Upper lobe of left lung (tissue), 6 donors: Measurements from ENCODE around the gene NELFB. TPM values are rescaled to one million over a fixed set of nuclear protein-coding genes. Genes with fewer than 3 reads are reported as not detected.
A peak's percentile ranks its signal among the peaks of the same experiment; 100 is the strongest.

Source experiments
- ATAC-seq, 2 donors: fragments of 200-7000 bp; cut with Tn5 transposase; one replicate each; pipeline ENCODE4 v1.9.1; 2022; ENCODE audit warnings: mild to moderate bottlenecking in 2 of 2, moderate library complexity in 2 of 2; ENCODE audit not compliant: low FRiP score in 2 of 2
- DNase-seq, 2 donors: peaks; one replicate each; pipeline ENCODE4 v3.0.0-alpha.2; 2019 to 2020
- H3K27ac ChIP-seq, 4 donors: fragments of 200-600 bp; sonication (generic); one replicate each; pipeline ENCODE4 v1.5.1; 2016 to 2019
- H3K27me3 ChIP-seq, 4 donors: fragments of 200-600 bp; sonication (generic); one replicate each; pipeline ENCODE4 v1.5.1; 2017 to 2019
- H3K36me3 ChIP-seq, 4 donors: fragments of 200-600 bp; sonication (generic); one replicate each; pipeline ENCODE4 v1.5.1; 2016 to 2019
- H3K4me1 ChIP-seq, 4 donors: fragments of 200-600 bp; sonication (generic); one replicate each; pipeline ENCODE4 v1.5.1; 2018 to 2019
- H3K4me3 ChIP-seq, 4 donors: fragments of 200-600 bp; sonication (generic); one replicate each; pipeline ENCODE4 v1.5.1; 2017 to 2019; ENCODE audit warnings: mild to moderate bottlenecking in 2 of 4, moderate library complexity in 1 of 4
- H3K9me3 ChIP-seq, 4 donors: fragments of 200-600 bp; sonication (generic); one replicate each; pipeline ENCODE4 v1.5.1; 2018 to 2019
- EP300 ChIP-seq, 4 donors: sonication (generic); formaldehyde crosslinking; IDR thresholded peaks; one replicate each; pipeline ENCODE4 v1.5.1; 2017; ENCODE audit warnings: antibody characterized with exemption in 4 of 4, control low read depth in 2 of 4
- POLR2A ChIP-seq, 4 donors: fragments of 450-650 bp; IDR thresholded peaks; one replicate each; pipeline ENCODE4 v1.5.1; 2016 to 2017; ENCODE audit warnings: antibody characterized with exemption in 4 of 4, mild to moderate bottlenecking in 2 of 4
- POLR2AphosphoS5 ChIP-seq, 2 donors: sonication (generic); formaldehyde crosslinking; IDR thresholded peaks; one replicate each; pipeline ENCODE4 v1.5.1; 2017; ENCODE audit warnings: antibody characterized with exemption in 2 of 2
- WGBS, 2 donors: methylation state at CpG; one replicate each; pipeline ENCODE4 v1.1.5; 2017 to 2018; 5-methylcytosine and 5-hydroxymethylcytosine counted together
- total RNA-seq, 6 donors: library from RNA; depleted of rRNA in 4 of 6; stranded (reverse); fragments of >200 nt in 4 of 6; gene quantifications; one replicate each; pipeline versions ENCODE4 v1.1.0 to v1.2.1, GENCODE V29; 2016 to 2021
- TF ChIP-seq, protein P1 (sequence below), 6 experiments: fragments of 450-650 bp in 4 of 6; fragments of 200-600 bp in 2 of 6; sonication (generic) in 2 of 6; IDR thresholded peaks; one replicate each; pipeline ENCODE4 v1.5.1; 2016 to 2019; ENCODE audit warnings: antibody characterized with exemption in 6 of 6
- donor health status: DM: no; HTN: no; CAD: no; lungs with moderate emphysema.
- donor health status: DM: no; HTN: yes; CAD: no; lungs with severe emphysema.

Gene NELFB
- total RNA-seq, 6 donors from 2014 or later = 31.8 to 55.6 (median 49.8) TPM

DNA sequence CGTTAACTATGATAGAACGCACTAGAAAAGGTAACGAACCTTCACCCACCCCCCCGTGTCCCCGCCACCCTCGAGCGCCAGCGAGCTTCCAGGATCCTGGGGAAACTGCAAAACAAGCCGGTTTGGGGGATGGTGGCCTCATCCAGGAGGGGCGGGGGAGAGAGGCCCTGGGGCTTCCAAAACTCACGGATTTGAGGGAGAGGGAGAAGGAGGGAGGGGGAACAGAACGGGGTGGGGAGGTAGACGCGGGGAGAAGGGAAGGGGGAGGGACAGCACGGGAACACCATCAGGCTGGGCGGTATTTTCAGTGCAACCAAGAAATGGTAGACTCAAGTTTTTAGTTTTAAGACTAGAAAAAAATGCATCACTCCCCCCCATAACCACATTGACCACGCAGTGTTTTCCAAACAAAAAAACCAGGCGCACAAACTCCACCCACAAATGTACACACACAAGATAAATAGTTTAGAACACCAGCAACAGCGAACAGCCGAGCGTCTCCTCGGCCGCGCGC, 45.5 kb downstream of the NELFB start:
- H3K4me1 ChIP-seq = peaks cover 57 to 92% (median 79%) of the 10 kb centered on the region in 4 donors
- no peaks in the 10 kb centered on the region for H3K36me3 ChIP-seq
- TF ChIP-seq POLR2A (IDR thresholded peaks at IDR 0.05) (no peak), EP300 (IDR thresholded peaks at IDR 0.05) (no peak), POLR2AphosphoS5 (IDR thresholded peaks at IDR 0.05) (no peak)
- TF ChIP-seq, protein P1, sequence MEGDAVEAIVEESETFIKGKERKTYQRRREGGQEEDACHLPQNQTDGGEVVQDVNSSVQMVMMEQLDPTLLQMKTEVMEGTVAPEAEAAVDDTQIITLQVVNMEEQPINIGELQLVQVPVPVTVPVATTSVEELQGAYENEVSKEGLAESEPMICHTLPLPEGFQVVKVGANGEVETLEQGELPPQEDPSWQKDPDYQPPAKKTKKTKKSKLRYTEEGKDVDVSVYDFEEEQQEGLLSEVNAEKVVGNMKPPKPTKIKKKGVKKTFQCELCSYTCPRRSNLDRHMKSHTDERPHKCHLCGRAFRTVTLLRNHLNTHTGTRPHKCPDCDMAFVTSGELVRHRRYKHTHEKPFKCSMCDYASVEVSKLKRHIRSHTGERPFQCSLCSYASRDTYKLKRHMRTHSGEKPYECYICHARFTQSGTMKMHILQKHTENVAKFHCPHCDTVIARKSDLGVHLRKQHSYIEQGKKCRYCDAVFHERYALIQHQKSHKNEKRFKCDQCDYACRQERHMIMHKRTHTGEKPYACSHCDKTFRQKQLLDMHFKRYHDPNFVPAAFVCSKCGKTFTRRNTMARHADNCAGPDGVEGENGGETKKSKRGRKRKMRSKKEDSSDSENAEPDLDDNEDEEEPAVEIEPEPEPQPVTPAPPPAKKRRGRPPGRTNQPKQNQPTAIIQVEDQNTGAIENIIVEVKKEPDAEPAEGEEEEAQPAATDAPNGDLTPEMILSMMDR (IDR thresholded peaks at IDR 0.05) = no peak
- no peak for DNase-seq
- ATAC-seq = no peak
- peaks cover 0 to 24% (median 5%) of the 10 kb centered on the region in 4 donors for H3K27me3 ChIP-seq
- no peaks in the 10 kb centered on the region for H3K9me3 ChIP-seq
- H3K27ac ChIP-seq = peak overlapping the region; percentile 72 to 91 (median 80)
- WGBS, 2 donors = 2 to 3% methylated on average over 25 of the region's 25 CpGs
- H3K4me3 ChIP-seq = peak overlapping the region; percentile 56 to 67 (median 59)

DNA sequence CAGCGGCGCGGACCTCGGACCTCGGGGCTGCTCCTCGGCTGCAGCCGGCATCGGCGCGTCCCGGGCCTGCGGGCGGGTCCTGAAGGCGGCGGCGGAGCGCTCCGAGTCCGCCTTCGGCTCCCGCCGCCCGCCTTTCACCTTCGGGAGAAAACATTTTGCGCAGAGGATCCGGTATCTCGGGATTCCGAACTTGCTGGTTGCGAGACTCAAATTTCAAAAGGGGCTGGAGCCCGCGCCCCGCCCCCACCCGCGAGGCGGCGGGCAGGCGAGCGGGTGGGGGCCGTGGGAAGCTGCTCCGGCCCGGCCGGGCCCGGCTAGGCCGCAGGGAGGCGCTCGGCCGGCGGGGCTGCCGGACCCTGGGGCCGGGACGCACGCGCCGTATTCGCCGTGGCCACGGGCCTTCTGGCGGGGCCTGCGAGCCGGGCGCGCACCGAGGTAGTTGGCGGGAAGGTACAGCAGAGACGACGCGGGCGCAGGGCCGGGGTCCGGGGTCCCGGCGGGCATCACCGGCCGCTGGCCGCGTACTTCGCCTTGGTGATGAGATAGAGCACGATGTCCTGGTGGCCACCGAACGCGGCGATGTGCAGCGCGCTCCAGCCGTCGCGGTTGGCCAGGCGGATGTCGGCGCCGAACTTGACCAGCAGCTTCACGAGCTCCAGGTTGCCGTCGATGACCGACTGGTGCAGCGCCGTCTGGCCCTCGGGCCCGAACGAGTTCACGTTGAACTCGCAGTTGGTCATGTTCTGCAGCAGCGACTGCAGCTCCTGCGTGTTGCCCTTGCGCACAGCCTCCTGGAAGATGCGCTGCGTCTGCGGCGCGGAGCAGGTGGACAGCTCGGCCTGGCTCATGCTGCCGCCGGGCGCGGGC, 46.2 kb downstream of the NELFB start:
- ATAC-seq (no peak), DNase-seq (peak in 1 of 2 donors; percentile 90)
- WGBS, 2 donors = 0 to 1% methylated on average over 4 to 62 of the region's 115 CpGs
- Histone ChIP-seq H3K9me3 (no peaks in the 10 kb centered on the region), H3K27ac (peak overlapping the region; percentile 72 to 91 (median 80)), H3K4me1 (peaks cover 60 to 92% (median 80%) of the 10 kb centered on the region in 4 donors), H3K4me3 (peak overlapping the region; percentile 56 to 67 (median 59)), H3K27me3 (peaks cover 0 to 17% (median 4%) of the 10 kb centered on the region in 4 donors), H3K36me3 (no peaks in the 10 kb centered on the region)
- TF ChIP-seq, protein P1 (IDR thresholded peaks at IDR 0.05) = peak in 5 of 6 experiments; percentile 14 to 48 (median 29)
- TF ChIP-seq POLR2A (IDR thresholded peaks at IDR 0.05) = no peak

DNA sequence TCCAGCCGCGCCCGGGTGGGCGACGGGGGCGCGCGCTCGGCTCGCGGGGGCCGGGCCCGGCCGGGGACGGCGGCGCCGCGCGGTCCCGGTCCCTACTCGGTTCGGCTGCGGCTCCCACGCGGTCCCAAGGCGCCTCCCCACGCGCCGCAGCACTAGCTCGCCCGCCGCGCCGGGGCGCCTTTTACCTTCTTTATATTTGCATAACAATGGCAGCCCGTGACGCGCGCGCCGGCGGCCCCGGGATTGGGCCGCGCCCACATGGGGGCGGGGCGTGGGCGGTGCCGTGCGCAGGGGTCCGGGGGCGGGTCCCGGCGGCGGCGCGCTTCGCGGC, 47.0 kb downstream of the NELFB start, which contains the start of gene NRARP:
NRARP (minus strand) TSS at position 154 of the 331 bp plus-strand sequence. CDS start 343 bp downstream, outside the sequence.
- H3K9me3 ChIP-seq = no peaks in the 10 kb centered on the region
- H3K4me3 ChIP-seq = peak within 1 kb of the TSS; percentile 56 to 67 (median 59)
- H3K27me3 ChIP-seq = peaks cover 0 to 14% (median 1%) of the 10 kb centered on the region in 4 donors
- TF ChIP-seq, protein P1 (IDR thresholded peaks at IDR 0.05) = no peak
- TF ChIP-seq POLR2AphosphoS5 (IDR thresholded peaks at IDR 0.05) (peak; percentile 53 to 91), POLR2A (IDR thresholded peaks at IDR 0.05) (peak in 3 of 4 donors; percentile 25 to 65 (median 47))
- ATAC-seq (peak; percentile 49 to 72), DNase-seq (peak; percentile 89 to 98)
- H3K27ac ChIP-seq = peak within 1 kb of the TSS; percentile 79 to 91 (median 83)
- WGBS, 2 donors = 0% methylated on average over 3 of the region's 60 CpGs; no CpG with 5 or more reads in 1 of the 2 donors
- H3K4me1 ChIP-seq = peaks cover 62 to 94% (median 80%) of the 10 kb centered on the region in 4 donors
- no peaks in the 10 kb centered on the region for H3K36me3 ChIP-seq

DNA sequence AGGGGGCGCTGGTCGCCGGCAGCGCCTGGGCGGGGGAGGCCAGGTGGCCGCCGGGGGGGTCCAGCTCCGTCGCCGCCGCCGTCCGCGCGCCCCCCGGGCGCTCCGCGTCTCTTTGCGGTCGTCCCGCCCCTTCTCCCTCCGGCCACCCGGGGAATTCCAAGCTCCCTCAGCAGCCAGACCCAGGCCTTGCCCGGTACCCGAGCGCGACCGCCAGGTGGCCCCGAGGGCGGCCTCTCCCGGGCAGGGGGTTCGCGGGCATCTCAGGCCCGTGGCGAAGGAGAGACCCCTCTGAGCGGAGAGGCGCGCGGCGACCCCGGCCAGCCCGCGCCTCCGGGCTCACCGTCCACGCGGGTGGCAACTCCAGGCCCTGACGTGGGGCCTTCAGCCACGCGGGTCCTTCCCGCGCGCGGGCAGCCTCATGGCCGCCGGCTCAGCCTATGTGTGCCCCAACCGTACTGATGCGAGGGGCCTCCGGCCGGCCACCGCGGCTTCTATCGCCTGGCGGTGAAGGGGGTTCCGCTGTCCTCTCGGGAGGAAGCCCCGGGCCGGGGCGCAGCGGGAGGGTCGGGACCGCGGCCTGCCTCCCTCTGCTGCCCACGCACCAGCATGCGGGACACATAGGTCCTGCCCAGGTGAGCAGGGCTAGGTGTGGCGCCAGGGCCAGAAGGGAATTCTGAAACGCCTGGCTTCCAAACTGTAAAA, 47.5 kb downstream of the NELFB start:
- whole genome bisulfite sequencing, 2 donors = 3 to 23% methylated on average over 9 to 22 of the region's 78 CpGs
- DNase-seq (no peak), ATAC-seq (peak in 1 of 2 donors; percentile 5)
- TF ChIP-seq POLR2AphosphoS5 (IDR thresholded peaks at IDR 0.05) = no peak
- TF ChIP-seq EP300 (IDR thresholded peaks at IDR 0.05) = no peak
- TF ChIP-seq, protein P1 (IDR thresholded peaks at IDR 0.05) = peak; percentile 45 to 90 (median 75)
- peak in 1 of 4 donors; percentile 12 for TF ChIP-seq POLR2A (IDR thresholded peaks at IDR 0.05)
- H3K4me1 ChIP-seq = peaks cover 63 to 94% (median 80%) of the 10 kb centered on the region in 4 donors
- H3K4me3 ChIP-seq = peak overlapping the region in 3 of 4 donors; percentile 53 to 61 (median 57)
- no peaks in the 10 kb centered on the region for H3K36me3 ChIP-seq
- H3K27ac ChIP-seq = peak overlapping the region; percentile 79 to 90 (median 83)
- peaks cover 0 to 14% (median 3%) of the 10 kb centered on the region in 4 donors for H3K27me3 ChIP-seq
- no peaks in the 10 kb centered on the region for H3K9me3 ChIP-seq
